ENCODE results near the gene UNKL. TPM values are rescaled to one million over a fixed set of nuclear protein-coding genes. Genes with fewer than 3 reads are reported as not detected.

The UNKL gene
- total RNA-seq, 4 donors from 2014 or later: 15.2 to 86.4 (median 24.2) TPM

DNA sequence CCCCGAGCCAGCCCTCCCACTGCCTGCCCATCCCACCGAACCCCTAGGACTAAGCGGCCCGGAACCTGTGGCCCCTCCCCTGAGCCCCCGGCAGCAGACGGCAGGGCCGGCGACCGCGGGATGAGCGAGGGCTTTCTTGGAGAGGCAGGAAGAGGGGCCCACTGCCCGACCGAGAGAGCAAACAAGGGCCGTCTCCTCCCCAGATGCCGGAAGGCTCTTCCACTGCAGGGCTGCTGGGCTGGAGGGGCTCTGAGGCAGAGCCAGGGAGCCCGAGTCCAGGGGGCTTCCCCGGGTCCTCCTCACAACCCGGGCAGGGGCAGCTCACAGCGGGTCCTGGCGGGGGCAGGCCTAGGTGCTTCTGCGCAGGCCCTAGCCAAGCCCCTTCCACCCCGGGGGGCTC lies 19.3 kb upstream of the UNKL start:
- Histone ChIP-seq H3K4me1 (peaks cover 0 to under 1% (median 0%) of the 10 kb centered on the region in 4 donors), H3K9me3 (no peaks in the 10 kb centered on the region), H3K4me3 (no peak overlapping the region), H3K27me3 (peaks cover 19% of the 10 kb centered on the region), H3K36me3 (no peaks in the 10 kb centered on the region), H3K27ac (no peak overlapping the region)
- DNase-seq: no peak
- in situ Hi-C loops (cut with MboI; ENCODE audit: low pct_ligation_motif_present in 1 of 4, low pct_unique_long_range_greater_than_20kb in 1 of 4, low sequenced_read_pairs in 3 of 4) (no loop called here), intact Hi-C loops (cut with DNase I; ENCODE audit: low total_unique reads) (no loop called here)
- WGBS, 2 donors (ENCODE audit: low coverage in 1 of 2): 54% methylated on average over 13 of the region's 22 CpGs; no CpG with 5 or more reads in 1 of the 2 donors
- TF ChIP-seq EP300 (IDR thresholded peaks at IDR 0.05; ENCODE audit: low read depth) (no peak), POLR2A (IDR thresholded peaks at IDR 0.05) (no peak), POLR2AphosphoS5 (IDR thresholded peaks at IDR 0.05) (no peak)
- TF ChIP-seq, protein P1, sequence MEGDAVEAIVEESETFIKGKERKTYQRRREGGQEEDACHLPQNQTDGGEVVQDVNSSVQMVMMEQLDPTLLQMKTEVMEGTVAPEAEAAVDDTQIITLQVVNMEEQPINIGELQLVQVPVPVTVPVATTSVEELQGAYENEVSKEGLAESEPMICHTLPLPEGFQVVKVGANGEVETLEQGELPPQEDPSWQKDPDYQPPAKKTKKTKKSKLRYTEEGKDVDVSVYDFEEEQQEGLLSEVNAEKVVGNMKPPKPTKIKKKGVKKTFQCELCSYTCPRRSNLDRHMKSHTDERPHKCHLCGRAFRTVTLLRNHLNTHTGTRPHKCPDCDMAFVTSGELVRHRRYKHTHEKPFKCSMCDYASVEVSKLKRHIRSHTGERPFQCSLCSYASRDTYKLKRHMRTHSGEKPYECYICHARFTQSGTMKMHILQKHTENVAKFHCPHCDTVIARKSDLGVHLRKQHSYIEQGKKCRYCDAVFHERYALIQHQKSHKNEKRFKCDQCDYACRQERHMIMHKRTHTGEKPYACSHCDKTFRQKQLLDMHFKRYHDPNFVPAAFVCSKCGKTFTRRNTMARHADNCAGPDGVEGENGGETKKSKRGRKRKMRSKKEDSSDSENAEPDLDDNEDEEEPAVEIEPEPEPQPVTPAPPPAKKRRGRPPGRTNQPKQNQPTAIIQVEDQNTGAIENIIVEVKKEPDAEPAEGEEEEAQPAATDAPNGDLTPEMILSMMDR (IDR thresholded peaks at IDR 0.05): no peak

DNA sequence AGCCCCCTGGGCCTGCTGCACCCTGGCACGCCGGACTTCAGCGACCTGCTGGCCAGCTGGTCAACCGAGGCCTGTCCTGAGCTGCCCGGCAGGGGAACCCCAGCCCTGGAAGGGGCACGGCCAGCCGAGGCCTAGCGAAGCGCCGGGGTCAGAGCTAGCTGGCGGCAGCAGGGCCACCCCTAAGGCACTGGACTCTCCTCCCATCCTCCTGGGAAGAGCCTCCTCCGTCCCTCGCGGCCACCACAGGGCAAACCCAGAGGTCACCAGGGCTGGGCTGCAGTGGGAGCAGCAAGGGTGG lies 18.7 kb upstream of the UNKL start:
- 88% methylated on average over 11 of the region's 14 CpGs; no CpG with 5 or more reads in 1 of the 2 donors for WGBS, 2 donors (ENCODE audit: low coverage in 1 of 2)
- intact Hi-C loops (cut with DNase I; ENCODE audit: low total_unique reads): no loop called here

DNA sequence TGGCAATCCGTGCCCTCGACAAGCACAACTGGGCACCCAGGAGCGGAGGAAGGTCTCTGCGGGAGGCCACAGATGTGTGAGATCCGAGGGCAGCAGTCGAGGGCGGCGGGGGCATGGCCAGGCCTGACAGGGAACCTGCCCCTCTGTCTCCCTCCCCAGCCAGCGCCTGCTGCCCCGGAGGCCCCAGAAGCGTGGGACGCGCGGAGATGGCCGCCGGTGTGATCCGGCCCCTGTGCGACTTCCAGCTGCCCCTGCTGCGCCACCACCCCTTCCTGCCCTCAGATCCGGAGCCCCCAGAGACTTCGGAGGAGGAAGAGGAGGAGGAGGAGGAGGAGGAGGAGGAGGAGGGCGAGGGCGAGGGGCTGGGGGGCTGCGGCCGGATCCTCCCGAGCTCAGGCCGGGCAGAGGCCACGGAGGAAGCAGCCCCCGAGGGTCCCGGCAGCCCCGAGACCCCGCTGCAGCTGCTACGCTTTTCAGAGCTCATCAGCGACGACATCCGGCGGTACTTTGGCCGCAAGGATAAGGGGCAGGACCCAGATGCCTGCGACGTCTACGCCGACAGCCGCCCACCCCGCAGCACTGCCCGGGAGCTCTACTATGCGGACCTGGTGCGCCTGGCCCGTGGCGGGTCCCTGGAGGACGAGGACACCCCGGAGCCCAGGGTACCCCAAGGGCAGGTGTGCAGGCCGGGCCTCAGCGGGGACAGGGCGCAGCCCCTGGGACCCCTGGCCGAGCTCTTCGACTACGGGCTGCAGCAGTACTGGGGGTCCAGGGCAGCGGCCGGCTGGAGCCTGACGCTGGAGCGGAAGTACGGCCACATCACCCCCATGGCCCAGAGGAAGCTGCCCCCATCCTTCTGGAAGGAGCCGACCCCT lies 18.1 kb upstream of the UNKL start:
- H3K4me1 ChIP-seq: peaks cover 0 to 4% (median 2%) of the 10 kb centered on the region in 4 donors
- H3K9me3 ChIP-seq: no peaks in the 10 kb centered on the region
- TF ChIP-seq, protein P1 (IDR thresholded peaks at IDR 0.05): no peak
- TF ChIP-seq POLR2AphosphoS5 (IDR thresholded peaks at IDR 0.05): no peak
- 50 to 88% methylated on average over 2 to 59 of the region's 63 CpGs for WGBS, 2 donors (ENCODE audit: low coverage in 1 of 2)
- H3K4me3 ChIP-seq: no peak overlapping the region
- no peak for DNase-seq
- H3K36me3 ChIP-seq: no peaks in the 10 kb centered on the region
- H3K27me3 ChIP-seq: peaks cover 19% of the 10 kb centered on the region
- in situ Hi-C loops (cut with MboI; ENCODE audit: low pct_ligation_motif_present in 1 of 4, low pct_unique_long_range_greater_than_20kb in 1 of 4, low sequenced_read_pairs in 3 of 4): no loop called here
- intact Hi-C loops (cut with DNase I; ENCODE audit: low total_unique reads): no loop called here
- H3K27ac ChIP-seq: no peak overlapping the region

More for the DNA sequence above, 18.7 kb upstream of the UNKL start:
- DNase-seq: no peak
- Histone ChIP-seq H3K4me1 (peaks cover 0 to 4% (median 2%) of the 10 kb centered on the region in 4 donors), H3K27ac (no peak overlapping the region), H3K27me3 (peaks cover 19% of the 10 kb centered on the region), H3K36me3 (no peaks in the 10 kb centered on the region), H3K4me3 (no peak overlapping the region), H3K9me3 (no peaks in the 10 kb centered on the region)
- no peak for TF ChIP-seq EP300 (IDR thresholded peaks at IDR 0.05; ENCODE audit: low read depth)
- TF ChIP-seq POLR2A (IDR thresholded peaks at IDR 0.05): no peak
- TF ChIP-seq, protein P1 (IDR thresholded peaks at IDR 0.05): no peak
- no peak for TF ChIP-seq POLR2AphosphoS5 (IDR thresholded peaks at IDR 0.05)
- in situ Hi-C loops (cut with MboI; ENCODE audit: low pct_ligation_motif_present in 1 of 4, low pct_unique_long_range_greater_than_20kb in 1 of 4, low sequenced_read_pairs in 3 of 4): no loop called here

DNA sequence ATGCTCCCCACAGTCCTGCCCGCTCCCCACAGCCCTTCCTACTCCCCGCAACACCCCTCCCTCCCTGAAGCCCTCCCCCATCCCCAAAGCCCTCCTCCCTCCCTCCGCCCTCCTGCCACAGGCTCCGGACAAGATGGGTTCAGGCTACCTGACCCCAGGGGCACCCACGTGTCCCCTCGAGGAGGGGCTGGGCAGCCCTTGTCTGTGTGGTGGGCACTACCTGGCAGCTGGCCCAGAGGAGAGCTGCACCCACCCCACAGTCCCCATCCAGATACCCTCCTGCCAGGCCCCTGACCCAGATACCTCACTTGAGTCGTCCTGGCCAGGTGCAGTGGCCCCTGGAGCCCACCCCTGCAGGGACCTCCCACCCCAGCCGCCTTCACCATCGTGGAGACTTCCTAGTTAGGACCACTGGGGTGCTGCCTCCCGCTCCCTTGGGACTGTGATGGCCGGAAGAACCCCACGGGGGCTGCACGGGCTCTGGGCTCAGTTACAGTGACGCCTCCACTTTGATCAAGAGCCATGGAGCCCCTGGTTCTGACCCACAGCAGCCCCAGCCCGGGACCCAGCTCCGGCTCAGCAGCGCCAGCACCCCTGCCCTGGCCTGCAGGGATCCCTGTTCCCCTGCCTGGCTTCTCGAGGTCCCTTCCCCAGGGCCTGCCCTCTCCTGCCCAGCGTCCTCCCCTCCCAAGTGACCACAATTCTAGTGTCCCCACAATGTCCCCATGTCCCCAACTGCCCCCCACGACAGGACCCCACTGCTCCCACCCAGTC lies 17.2 kb upstream of the UNKL start:
- Histone ChIP-seq H3K27ac (no peak overlapping the region), H3K9me3 (no peaks in the 10 kb centered on the region), H3K36me3 (no peaks in the 10 kb centered on the region), H3K4me3 (no peak overlapping the region), H3K4me1 (peaks cover 0 to 4% (median 2%) of the 10 kb centered on the region in 4 donors), H3K27me3 (peaks cover 19% of the 10 kb centered on the region)
- no peak for DNase-seq
- no peak for TF ChIP-seq POLR2AphosphoS5 (IDR thresholded peaks at IDR 0.05)
- TF ChIP-seq EP300 (IDR thresholded peaks at IDR 0.05; ENCODE audit: low read depth): no peak
- no peak for TF ChIP-seq POLR2A (IDR thresholded peaks at IDR 0.05)
- TF ChIP-seq, protein P1 (IDR thresholded peaks at IDR 0.05): no peak
- 70% methylated on average over 18 of the region's 20 CpGs; no CpG with 5 or more reads in 1 of the 2 donors for WGBS, 2 donors (ENCODE audit: low coverage in 1 of 2)
- in situ Hi-C loops (cut with MboI; ENCODE audit: low pct_ligation_motif_present in 1 of 4, low pct_unique_long_range_greater_than_20kb in 1 of 4, low sequenced_read_pairs in 3 of 4) (no loop called here), intact Hi-C loops (cut with DNase I; ENCODE audit: low total_unique reads) (no loop called here)
